GM21526 (cell line): Measurements from ENCODE around the gene TRPT1.

Experiments used
- ATAC-seq: cut with Tn5 transposase; IDR thresholded peaks from one replicate; pipeline ENCODE4 v1.9.1; 2021; ENCODE audit warnings: moderate library complexity; ENCODE audit not compliant: unreplicated experiment, low FRiP score

Gene TRPT1

DNA sequence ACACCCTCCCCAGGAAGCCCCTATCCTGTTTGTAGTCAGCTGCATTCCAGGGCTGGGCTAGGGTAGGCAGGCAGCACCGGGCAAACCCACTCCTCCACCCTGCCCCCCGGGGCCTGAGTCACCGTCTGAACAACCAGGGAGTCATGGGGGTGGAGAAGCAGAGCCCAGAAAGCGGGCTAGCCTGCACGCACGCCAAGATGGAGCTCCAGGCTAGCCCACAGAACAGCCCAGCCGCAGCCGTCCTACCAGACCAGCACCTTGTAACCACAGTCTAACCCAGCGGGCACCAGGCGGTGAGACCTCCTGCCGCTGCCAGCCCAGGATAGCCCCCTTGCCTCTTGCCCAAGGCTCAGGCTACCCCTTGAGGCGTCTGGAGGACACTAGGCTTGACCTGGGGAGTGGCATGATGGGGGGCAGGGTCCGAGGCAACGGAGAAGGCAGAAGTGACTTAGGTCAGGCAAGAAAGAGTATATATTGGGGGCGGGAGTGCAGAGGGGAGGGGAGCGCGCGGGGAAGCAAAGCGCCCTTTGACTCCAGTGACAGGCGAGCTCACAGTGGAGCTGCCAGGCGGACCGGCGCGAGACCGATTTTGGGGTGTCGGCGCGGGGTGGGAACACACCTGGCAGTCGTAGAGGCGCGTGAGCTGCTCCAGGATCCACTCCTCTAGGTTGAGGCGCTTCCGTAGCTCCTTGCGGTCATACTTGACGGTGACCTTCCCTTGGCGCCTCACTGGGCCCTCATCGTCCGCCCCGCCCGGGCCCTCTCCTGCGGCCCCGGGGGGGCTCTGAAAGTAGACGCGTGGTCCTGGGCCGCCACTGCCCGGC, 20.0 kb upstream of the TRPT1 start:
- ATAC-seq = no peak

DNA sequence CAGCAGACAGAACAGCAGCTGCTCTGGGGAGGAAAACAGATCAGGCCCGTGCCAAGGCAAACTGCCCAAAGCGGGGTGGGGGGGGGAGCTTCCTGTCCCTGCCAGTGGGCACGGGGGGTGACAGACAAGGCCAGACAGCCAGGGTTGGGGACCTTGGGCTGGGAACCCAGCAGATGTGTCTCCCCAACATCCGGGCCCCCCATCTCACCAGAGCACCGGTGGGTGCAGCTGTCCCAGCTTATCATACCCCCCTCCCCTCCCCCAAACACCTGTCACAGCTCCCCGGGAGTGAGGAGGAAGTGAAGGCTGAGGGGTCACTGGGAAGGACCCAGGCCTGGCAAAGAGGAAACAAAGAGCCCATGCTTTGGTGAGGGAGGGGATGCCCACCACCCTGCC, 19.4 kb upstream of the TRPT1 start:
- ATAC-seq = no peak

DNA sequence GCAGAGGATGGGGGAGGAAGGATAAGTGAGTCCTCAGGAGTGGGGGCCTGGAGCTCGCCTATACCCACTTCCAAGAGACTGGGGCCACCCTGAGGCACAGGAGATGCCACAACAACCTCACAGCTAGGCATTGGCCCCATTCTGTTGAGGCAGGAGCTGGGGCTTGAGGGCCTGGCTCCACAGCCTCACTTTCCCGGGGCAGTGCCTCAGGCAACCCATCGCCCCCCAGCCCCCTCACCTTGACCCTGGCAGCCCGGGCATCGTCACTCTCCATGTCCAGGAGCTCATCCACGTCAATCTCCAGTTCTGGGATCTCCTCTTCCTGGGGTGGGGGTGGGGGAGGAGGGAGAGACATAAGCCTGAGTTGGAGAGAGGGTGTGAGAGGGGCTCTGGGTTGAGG, 19.0 kb upstream of the TRPT1 start:
- ATAC-seq = no peak

DNA sequence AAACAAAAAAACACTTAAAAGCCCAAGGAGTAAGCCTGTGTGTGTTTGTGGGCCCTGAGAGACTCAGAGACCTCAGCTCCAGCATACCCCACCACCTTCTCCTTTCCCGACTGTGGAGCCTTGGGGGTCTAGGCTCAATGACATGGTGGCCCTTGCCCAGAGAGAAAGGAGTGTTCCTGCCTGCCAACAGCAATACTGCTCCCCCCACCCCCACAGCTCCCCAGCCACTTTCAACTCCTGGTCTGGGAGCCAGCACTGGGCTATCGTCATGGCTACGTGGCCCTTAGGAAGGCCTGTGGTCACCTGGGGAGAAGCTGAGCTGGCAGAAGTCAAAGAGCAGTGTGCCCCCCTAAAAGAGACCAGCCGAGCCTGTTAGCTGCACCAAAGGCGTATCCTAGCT, 18.1 kb upstream of the TRPT1 start:
- no peak for ATAC-seq

DNA sequence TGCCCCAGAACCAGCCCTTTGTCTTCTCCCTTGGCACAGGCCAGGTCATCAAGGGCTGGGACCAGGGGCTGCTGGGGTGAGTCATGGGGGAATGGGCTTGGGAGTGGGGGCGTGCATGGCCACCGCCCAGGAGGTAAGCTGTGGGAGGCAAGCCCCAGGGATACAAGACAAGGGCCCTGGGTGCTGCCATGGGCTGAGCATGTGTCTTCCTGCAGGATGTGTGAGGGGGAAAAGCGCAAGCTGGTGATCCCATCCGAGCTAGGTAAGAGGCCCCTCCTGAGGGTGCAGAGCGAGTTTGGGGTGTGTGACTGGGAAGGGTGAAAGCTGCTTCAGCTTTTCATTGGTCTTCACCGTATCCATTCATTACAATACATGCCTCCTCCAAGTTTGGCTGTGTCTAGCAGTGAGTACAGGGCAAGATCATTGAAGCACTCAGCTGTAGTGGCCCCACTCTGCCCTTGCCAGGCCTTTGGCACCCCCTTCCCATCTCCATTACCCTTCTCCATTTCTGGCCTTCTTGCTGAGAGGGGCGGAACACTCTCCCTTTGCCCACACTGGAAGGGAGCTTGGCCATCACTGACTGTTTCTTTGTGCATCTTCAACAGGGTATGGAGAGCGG, 17.4 kb upstream of the TRPT1 start:
- ATAC-seq = no peak

DNA sequence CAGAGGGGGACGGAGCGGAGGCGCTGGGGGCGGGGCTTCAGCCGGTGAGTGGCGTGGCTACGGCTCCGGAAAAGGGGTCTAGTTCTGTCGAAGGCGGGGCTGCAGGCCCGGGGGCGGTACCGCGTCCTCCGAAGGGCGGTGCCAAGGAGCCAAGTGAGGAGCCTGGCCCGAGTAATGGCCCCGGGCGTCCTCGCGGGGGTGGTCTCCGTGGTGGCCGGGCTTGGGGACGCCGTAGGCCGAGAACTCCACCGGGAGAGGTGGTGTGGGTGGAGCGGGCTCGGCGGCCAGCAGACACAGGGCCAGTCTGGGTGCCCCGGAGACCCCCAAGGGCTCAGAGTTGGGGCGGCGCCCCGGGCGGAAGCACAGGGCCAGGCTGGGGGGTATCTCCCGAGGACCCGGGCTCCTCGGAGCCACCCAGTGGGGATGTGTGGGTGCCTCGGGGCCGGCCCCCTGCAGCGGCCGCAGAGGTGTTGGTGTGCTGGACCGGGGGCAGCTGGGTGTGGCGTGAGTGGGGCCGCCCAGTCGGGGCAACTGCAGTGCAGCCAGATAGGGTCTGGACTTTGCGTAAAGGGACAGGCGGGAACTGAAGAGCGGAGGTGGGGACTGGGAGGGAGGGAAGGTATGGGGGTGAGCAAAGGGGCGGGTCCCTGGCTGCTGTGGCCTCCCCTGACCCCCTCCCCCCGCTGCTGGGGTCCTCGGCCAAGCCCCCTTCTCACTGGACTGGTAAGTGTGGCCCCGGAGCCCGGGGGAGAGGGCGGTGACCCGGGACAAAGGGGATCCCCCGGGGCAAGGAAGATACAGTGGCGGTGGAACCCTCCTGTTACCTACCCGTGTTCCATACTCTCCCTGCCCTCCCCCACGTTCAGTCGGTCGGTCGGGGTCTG, 15.7 kb upstream of the TRPT1 start:
- no peak for ATAC-seq

DNA sequence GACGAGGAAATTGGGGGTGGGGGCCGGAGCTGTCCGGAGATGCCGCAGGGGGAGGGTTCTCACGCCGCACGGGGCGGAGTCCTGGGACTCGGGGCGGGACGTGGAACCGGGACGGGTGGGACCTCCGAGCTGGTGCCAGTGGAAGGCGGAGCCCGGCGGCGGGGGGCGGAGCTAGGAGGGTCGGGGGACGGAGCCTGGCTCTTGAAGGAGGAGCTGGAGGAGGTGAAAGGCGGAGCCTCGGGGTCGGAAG, 15.2 kb upstream of the TRPT1 start:
- ATAC-seq = peak; percentile 53

DNA sequence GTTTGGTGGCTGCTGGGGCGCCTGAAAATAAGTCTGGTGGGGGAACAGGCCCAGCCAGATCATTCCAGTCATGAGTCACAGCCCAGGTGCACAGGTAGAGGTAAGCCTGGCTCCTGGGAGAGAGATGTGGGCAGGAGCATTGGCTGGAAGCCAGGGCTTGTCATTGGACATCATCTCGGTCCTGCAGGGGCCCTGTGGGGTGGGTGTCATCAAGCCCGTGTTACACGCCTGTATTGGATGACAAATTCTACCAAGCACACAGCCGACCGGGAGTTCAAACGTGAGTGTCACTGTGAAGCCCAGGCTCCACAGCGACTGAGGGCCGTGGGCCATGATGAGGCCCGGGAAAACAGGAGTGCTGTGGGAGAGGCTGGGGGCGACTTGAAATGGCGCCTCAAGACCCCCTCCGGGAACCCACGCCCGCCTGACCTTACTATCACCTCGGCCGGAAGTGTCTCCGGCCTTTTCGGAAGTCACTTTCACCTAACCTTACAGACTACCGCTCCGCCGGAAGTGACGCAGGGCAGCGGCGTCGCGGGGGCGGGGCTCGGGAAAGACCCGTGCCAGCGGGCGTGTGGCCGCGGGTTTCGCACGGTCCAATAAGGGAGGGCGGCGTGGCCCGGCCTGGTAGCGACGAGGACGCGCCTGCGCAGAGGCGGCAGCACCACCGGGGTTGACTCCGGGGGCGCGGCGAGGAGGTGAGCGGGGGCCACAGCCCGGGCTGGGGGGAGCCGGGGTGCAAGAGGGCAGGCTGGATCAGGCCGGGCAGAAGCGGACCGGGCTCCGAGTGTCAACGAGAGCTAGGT, 14.7 kb upstream of the TRPT1 start, which contains the start of gene FKBP2:
TSS of gene FKBP2 (plus strand) at position 661 of the 806 bp plus-strand sequence. CDS start 1,293 bp downstream, outside the sequence.
- ATAC-seq = peak; percentile 39

DNA sequence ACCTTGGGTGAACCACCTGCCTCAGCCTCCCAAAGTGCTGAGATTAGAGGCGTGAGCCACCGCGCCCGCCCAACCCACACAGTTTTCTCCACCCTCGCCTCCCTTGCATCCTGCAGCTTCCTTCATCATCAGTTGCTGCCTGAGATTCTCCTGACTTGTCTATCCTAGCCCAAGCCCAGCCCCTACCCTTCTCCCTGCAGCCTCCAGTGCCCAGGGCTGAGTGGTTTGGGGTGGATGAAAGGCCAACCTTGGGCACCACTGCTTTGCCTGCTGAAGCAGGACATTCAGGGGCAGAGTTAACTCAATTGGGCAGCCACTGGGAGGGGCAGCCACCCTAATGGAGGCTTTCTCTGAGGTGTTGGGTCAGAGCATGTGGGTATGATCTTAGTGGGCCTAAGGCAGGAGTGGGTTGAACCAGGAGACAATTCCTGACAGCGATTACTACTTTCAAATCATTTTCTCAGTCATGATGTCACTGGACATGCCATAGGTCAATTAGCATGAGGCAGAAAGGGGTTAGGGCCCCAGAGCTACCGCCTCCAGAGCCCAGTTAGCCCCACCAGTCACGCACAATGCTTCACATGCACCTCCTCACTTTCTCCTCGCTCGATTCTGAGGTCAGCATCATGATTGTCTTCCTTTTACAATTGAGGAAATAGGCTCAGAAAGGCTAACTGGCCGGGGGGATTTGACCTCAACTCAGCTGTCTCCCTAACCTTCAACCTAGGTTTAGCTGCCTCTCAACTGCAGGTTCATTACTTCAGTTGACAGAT, 13.9 kb upstream of the TRPT1 start:
- ATAC-seq = peak; percentile 3

DNA sequence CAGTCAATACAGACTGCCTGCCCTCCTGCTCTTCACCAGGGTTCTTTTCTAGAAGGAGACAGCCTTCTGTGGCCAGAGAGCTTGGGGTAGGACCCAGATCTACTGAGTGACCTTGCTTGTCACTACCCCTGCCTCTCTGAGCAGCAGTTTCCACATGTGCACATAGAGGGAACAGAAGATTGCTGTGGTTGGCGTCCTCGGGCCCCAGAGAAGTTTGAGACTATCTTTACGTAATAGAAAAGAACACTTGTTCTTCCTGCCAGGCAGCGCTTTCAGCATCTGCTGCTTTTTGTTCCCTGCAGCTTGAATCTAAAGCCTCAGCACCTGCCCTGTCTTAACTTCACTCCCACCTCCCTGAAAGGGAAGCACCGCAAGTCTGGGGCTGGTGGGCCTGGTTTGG, 13.0 kb upstream of the TRPT1 start:
- ATAC-seq = no peak

DNA sequence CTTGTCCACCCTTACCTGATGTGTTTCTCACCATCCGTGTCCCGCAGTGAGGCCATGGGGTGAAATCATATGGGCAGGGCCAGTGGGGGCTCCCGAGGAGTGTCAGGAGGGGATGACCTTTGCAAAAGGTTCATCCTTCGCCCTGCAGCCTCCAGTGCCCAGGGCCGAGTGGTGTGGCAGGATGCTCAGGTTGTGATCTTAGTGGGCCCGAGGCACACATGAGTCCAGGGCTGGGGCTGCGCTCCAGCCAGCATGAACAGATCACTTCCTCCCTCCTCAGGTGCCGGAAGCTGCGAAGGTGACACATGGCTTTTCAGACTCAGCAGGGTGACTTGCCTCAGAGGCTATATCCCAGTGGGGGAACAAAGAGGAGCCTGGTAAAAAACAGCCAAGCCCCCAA, 12.1 kb upstream of the TRPT1 start:
- no peak for ATAC-seq

DNA sequence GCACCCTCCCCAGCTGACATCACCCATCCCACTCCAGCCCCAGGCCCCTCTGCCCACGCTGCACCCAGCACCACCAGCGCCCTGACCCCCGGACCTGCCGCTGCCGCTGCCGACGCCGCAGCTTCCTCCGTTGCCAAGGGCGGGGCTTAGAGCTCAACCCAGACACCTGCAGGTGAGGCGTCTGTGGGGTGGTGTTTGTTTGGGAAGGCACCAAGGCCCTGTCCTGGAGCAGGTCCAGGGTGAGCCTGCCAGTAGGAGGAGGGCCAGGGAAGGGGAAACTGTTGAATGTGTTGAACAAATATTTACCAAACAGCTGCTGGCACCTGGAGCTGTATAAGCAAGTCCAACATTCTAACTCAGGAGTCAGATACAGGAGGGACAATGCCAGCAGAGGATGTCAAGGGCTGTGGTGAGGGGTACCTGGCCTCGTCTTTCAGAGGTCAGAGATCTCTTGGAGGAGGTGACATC, 11.5 kb upstream of the TRPT1 start:
- ATAC-seq = no peak

DNA sequence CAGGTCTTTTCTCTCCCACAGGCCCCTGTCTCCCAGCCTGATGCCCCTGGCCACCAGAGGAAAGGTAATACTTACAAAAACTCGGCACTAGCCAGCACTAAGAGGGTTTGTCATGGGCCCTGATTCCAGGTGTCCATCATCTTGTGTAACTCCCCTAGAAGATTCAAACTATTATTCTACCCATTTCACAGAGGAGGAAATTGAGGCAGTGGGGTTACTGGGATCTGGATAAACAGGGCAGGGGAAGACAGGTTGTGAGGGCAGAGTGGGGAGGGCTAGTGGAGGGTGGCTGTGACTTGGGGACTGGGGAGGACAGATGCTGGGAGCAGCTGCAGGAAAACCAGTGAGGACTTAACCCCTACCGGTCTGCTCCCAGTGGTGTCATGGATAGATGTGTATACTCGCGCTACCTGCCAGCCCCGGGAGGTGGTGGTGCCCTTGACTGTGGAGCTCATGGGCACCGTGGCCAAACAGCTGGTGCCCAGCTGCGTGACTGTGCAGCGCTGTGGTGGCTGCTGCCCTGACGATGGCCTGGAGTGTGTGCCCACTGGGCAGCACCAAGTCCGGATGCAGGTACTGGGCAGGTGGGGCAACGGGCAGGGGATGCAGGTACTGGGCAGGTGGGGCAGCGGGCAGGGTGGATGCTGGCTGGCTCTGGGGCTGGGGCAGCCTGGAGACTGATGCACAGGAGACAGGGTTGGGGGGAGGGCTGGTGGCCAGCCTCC, 9.6 kb upstream of the TRPT1 start:
- no peak for ATAC-seq

DNA sequence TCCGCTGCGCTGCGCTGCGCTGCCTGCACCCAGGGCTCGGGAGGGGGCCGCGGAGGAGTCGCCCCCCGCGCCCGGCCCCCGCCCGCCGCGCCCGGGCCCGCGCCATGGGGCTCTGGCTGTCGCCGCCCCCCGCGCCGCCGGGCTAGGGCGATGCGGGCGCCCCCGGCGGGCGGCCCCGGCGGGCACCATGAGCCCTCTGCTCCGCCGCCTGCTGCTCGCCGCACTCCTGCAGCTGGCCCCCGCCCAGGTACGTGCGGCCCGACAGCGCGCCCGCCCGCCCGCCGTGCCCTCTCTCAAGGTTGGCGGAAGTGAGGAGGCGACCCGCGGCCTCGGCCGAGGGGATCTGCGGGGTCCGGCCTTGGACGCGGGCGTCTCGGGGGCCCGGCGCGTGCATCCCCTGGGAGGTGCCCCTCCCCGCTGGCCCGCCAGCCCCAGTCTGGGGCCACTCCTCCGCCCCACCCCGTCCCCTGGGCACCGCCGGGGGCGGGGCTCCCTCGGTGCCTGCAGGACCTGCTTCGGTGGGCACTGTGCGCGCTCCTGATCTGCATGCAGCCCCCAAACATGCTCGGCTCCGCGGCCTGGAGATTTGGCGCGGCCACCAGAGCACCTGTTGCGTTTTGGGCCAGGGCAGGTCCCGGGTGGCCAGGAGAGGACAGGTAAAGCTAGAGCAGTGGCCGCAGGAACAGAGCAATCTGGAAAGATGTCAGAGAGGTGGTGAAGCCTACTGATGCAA, 8.8 kb upstream of the TRPT1 start:
- no peak for ATAC-seq

DNA sequence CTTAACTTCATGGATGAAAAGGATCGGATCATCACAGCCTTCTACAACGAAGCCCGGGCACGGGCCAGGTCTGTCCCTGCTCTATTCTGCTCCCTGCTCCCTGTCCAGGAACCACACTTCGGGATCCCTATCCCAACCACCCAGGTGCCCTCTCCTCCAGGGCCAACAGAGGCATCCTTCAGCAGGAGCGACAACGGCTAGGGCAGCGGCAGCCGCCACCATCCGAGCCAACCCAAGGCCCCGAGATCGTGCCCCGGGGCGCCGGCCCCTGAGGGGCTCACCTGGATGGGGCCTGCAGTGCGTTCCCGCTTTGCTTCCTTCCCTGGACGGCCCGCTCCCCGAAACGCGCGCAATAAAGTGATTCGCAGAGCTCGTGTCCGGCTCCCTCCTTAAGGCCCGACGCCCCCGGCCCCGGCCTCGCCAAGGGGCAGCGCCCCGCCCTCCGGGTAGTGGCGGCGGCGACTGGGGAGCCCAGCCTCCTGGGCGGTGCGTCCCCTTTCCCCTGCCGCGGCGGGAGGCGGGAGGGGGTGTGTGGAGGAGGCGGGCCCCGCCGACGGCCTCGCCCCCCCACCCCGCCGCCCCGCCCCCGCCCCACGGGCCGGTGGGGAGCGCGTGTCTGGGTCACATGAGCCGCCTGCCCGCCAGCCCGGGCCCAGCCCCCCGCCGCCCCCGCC, 8.1 kb upstream of the TRPT1 start, which contains the start of gene VEGFB:
TSS of gene VEGFB (plus strand) at position 672 of the 674 bp plus-strand sequence. CDS start 250 bp downstream, outside the sequence.
- ATAC-seq = no peak

DNA sequence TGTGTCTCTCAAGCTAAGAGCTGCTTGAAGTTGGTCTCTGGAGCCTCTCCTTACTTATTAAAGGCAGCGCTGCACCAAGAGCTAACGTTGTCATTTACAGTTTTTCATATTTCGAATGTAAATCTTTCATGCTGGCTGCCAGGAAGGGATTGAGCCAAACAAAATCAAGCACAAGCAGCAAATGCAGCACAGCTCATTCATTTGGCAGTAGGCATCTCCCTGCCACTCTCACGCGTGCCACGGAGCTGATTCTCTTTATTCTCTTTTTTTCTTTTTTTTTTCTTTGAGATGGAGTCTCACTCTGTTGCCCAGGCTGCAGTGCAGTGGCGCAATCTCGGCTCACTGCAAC, 7.0 kb upstream of the TRPT1 start:
- ATAC-seq = no peak

DNA sequence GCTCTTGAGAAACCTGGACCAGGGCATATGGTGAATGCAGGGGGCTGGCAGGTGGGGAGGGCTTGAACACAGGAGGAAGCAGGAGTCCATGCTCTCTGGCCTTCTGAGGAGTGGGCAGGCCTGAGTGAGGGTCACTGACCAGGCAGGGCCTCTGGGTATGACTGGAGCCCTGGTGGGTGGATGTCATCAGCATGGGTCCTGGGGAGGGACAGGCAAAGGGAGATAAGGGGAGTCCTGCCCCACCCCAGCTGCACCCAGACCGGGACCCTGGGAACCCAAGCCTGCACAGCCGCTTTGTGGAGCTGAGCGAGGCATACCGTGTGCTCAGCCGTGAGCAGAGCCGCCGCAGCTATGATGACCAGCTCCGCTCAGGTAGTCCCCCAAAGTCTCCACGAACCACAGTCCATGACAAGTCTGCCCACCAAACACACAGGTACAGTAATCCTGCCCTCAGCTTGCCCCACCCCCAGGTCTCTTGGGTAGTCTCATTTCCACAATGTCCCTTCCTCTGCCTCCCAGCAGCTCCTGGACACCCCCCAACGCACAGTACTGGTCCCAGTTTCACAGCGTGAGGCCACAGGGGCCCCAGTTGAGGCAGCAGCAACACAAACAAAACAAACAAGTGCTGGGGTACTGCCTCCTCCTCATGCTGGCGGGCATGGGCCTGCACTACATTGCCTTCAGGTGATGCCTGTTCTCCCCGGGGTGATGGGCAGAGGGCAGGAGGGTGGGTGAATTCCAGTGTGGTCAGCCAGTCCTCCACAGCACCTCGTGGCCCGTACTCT, 6.4 kb upstream of the TRPT1 start:
- no peak for ATAC-seq
